Sigmoid colon (tissue), 4 donors: ENCODE results near the gene KIF26A.

Experiments used
- CTCF ChIP-seq, 4 experiments: fragments of 450-650 bp in 3 of 4; fragments of 200-600 bp in 1 of 4; IDR thresholded peaks; one replicate each; pipeline ENCODE4 v1.5.1; 2016 to 2019; ENCODE audit warnings: antibody characterized with exemption in 4 of 4, mild to moderate bottlenecking in 3 of 4, moderate library complexity in 2 of 4
- EP300 ChIP-seq, 4 donors: sonication (generic); formaldehyde crosslinking; IDR thresholded peaks; one replicate each; pipeline ENCODE4 v1.6.1; 2017; ENCODE audit warnings: antibody characterized with exemption in 4 of 4
- POLR2A ChIP-seq, 2 donors: fragments of 450-650 bp; IDR thresholded peaks; one replicate each; pipeline ENCODE4 v1.6.1; 2016; ENCODE audit warnings: antibody characterized with exemption in 2 of 2, mild to moderate bottlenecking in 2 of 2, moderate library complexity in 2 of 2

- TF ChIP-seq EP300 (IDR thresholded peaks at IDR 0.05) (no peak), CTCF (IDR thresholded peaks at IDR 0.05) (no peak), POLR2A (IDR thresholded peaks at IDR 0.05) (no peak)
Measured at GRCh38 chr14:104159990-104160389, 21.6 kb downstream of the KIF26A start.
